ENCODE data around the gene FCN2. TPM values are rescaled to one million over a fixed set of nuclear protein-coding genes. Genes with fewer than 3 reads are reported as not detected.

The FCN2 gene
- total RNA-seq, 1 experiment from 2014 or later: not detected

DNA sequence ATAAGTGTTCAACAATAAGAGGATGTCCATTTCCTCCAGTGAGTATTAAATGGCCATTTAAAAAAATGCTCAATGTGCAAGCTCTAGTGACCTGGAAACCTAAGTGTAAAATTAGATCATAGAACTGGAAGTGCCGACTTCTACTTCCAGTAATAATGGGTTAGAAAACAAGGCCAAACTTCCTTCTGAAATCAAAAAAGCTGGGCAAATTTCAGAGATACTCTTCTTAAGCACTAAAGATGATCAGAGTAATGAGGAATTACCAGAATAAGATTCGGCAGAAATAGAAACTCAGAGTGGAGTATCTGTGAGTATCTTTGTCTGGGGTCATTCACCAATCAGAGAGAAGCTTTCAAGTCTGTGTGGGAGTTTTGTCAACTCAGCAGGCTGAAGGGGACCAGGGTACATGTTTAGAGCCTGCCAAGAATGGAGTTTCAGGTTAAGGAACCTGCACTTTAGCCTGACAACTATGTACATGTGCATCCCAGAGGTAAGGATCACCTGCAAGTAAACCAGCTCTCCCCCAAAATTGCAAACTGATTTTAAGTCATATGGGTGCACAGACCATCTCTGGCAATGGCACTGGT lies 17.1 kb downstream of the FCN2 start:
- DNase-seq (ENCODE audit: low read depth, low spot score): no peak
- ChIA-PET CTCF (no interaction called here), POLR2A (no interaction called here), RAD21 (ENCODE audit: low non-redundant PET in 1 of 2, low total read pairs in 2 of 2, uncharacterized antibody in 2 of 2, unreplicated experiment in 2 of 2) (no interaction called here)
- no peak overlapping the region for H2AFZ ChIP-seq (ENCODE audit: low read depth, low read length, poor library complexity, severe bottlenecking)
- H3K27me3 ChIP-seq (ENCODE audit: insufficient read depth, low read length): no peaks in the 10 kb centered on the region
- H3K9me3 ChIP-seq (ENCODE audit: control insufficient read depth in 1 of 2, insufficient read depth in 1 of 2, low read depth in 1 of 2, low read length in 2 of 2): no peaks in the 10 kb centered on the region; a peak in 1 of 4 replicates
- H3K4me1 ChIP-seq (ENCODE audit: control insufficient read depth in 1 of 2, insufficient read depth in 2 of 2, low read length in 2 of 2): peaks cover 20 to 27% of the 10 kb centered on the region in 2 experiments
- no peak overlapping the region for H3K27ac ChIP-seq (ENCODE audit: low read depth, low read length)
- H3K36me3 ChIP-seq (ENCODE audit: control insufficient read depth in 1 of 2, insufficient read depth in 2 of 2, low read length in 2 of 2): no peaks in the 10 kb centered on the region
- H3K9ac ChIP-seq (ENCODE audit: low read length): no peak overlapping the region
- no TSS peak for BruUV-seq (replicated peaks)
- no peak overlapping the region for H3K4me3 ChIP-seq (replicated peaks in 1 of 2; ENCODE audit: low read depth in 1 of 2, low read length in 2 of 2)
- no peaks in the 10 kb centered on the region for H4K20me1 ChIP-seq (ENCODE audit: insufficient read depth)
- no peak for ATAC-seq
- no peak overlapping the region for H3K4me2 ChIP-seq (ENCODE audit: low read length)
- H3K9me2 ChIP-seq (ENCODE audit: insufficient read depth): no peaks in the 10 kb centered on the region
- intact Hi-C loops (cut with micrococcal nuclease): no loop called here
- H3K79me2 ChIP-seq (ENCODE audit: insufficient read depth, low read length): no peaks in the 10 kb centered on the region
- no peak for TF ChIP-seq TCF7L2 (IDR thresholded peaks at IDR 0.05; ENCODE audit: borderline replicate concordance, extremely low read depth, insufficient read depth, insufficient read length)

DNA sequence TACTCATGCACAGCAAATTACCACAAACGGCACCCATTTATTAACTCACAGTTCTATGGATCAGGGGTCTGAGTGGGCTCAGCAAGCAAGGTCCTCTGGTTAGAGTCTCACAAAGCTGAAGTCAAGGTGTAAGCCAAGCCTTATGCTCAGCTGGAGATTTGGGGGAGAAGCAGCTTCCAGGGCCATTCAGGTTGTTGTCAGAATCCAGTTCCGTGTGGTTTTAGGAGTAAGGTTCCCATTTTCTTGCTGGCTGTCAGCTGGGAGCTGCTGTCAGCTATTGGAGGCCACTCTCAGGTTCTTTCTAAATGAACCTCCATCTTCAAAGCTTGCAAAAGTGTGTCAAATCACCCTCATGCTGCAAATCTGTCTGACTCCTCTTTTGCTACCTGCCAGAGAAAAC lies 17.7 kb downstream of the FCN2 start:
- Histone ChIP-seq H3K4me1 (ENCODE audit: control insufficient read depth in 1 of 2, insufficient read depth in 2 of 2, low read length in 2 of 2) (peaks cover 20 to 27% of the 10 kb centered on the region in 2 experiments), H3K9ac (ENCODE audit: low read length) (no peak overlapping the region), H3K27ac (ENCODE audit: low read depth, low read length) (no peak overlapping the region), H3K36me3 (ENCODE audit: control insufficient read depth in 1 of 2, insufficient read depth in 2 of 2, low read length in 2 of 2) (no peaks in the 10 kb centered on the region), H3K9me2 (ENCODE audit: insufficient read depth) (no peaks in the 10 kb centered on the region), H2AFZ (ENCODE audit: low read depth, low read length, poor library complexity, severe bottlenecking) (no peak overlapping the region), H3K79me2 (ENCODE audit: insufficient read depth, low read length) (no peaks in the 10 kb centered on the region), H4K20me1 (ENCODE audit: insufficient read depth) (no peaks in the 10 kb centered on the region), H3K9me3 (ENCODE audit: control insufficient read depth in 1 of 2, insufficient read depth in 1 of 2, low read depth in 1 of 2, low read length in 2 of 2) (no peaks in the 10 kb centered on the region; a peak in 1 of 4 replicates), H3K4me3 (replicated peaks in 1 of 2; ENCODE audit: low read depth in 1 of 2, low read length in 2 of 2) (no peak overlapping the region), H3K4me2 (ENCODE audit: low read length) (no peak overlapping the region), H3K27me3 (ENCODE audit: insufficient read depth, low read length) (no peaks in the 10 kb centered on the region)
- RAD21 ChIA-PET (ENCODE audit: low non-redundant PET in 1 of 2, low total read pairs in 2 of 2, uncharacterized antibody in 2 of 2, unreplicated experiment in 2 of 2): no interaction called here
- no peak for ATAC-seq
- CTCF ChIA-PET: no interaction called here
- no peak for TF ChIP-seq YY1 (IDR thresholded peaks at IDR 0.05; ENCODE audit: extremely low read depth, insufficient replicate concordance, low read depth, low read length)
- TF ChIP-seq POLR2AphosphoS5 (IDR thresholded peaks at IDR 0.05; ENCODE audit: low read depth, low read length): no peak
- no peak for TF ChIP-seq FOSL1 (IDR thresholded peaks at IDR 0.05; ENCODE audit: low read depth)
- no peak for TF ChIP-seq MAX (IDR thresholded peaks at IDR 0.05)
- no peak for TF ChIP-seq REST (IDR thresholded peaks at IDR 0.05; ENCODE audit: low read depth)
- TF ChIP-seq POLR2A (IDR thresholded peaks at IDR 0.05; ENCODE audit: borderline replicate concordance, extremely low read depth, insufficient read depth, insufficient read length): no peak
- TF ChIP-seq ZBTB33 (IDR thresholded peaks at IDR 0.05; ENCODE audit: extremely low read depth, insufficient replicate concordance, low read length): no peak
- TF ChIP-seq EZH2 (IDR thresholded peaks at IDR 0.05): no peak
- TF ChIP-seq CEBPB (IDR thresholded peaks at IDR 0.05; ENCODE audit: low read depth): no peak
- no peak for TF ChIP-seq EZH2phosphoT487 (IDR thresholded peaks at IDR 0.05; ENCODE audit: borderline replicate concordance)
- no peak for TF ChIP-seq ELF1 (IDR thresholded peaks at IDR 0.05; ENCODE audit: borderline replicate concordance, low read depth)
- POLR2A ChIA-PET: no interaction called here
- no TSS peak for BruUV-seq (replicated peaks)
- intact Hi-C loops (cut with micrococcal nuclease): no loop called here
- DNase-seq (ENCODE audit: low read depth, low spot score): no peak
